Non-pigmented ciliary epithelial cell (primary cell): Measurements from ENCODE around the gene ARAF.
"Not testable (repeated sequence)": the region's sequence is repeated elsewhere in the genome, so short reads cannot be mapped to it uniquely, and the experiment has no call there.

Experiments
- DNase-seq: peaks from one replicate; pipeline ENCODE4 v3.0.0-alpha.2; 2010; ENCODE audit warnings: low read depth

Gene ARAF

DNA sequence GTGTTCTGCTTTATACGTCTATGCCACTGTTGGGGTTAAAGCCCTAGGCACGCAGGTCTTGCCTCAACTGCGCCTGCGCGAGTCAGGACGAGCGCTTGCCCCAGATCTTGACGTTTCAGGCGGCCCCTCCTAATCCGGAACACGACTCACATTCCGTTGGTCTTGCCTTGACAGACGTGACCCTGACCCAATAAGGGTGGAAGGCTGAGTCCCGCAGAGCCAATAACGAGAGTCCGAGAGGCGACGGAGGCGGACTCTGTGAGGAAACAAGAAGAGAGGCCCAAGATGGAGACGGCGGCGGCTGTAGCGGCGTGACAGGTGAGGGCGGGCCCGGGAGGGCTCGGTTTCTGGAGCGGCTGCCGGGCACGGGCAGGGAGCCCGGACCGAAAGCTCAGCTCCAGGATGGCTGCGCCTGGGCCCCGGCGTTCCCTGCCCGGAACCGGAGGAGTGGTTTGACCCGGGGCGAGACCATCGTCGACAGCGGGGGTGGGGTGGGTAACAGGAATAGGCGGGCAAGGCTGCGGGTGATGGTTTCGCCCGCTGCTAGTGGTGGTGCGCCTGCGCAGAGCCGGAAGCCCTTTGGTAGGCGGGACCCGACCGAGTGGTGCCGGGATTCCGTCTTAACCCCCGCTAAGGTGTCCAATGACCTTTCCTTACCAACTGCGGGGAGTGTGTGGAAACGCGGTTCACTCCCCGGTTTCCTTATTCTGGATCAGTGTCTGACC, at the start of gene ARAF:
TSS of gene ARAF (plus strand) at position 272 of the 725 bp plus-strand sequence. CDS start 1,763 bp downstream, outside the sequence.
- DNase-seq: peak; percentile 98

DNA sequence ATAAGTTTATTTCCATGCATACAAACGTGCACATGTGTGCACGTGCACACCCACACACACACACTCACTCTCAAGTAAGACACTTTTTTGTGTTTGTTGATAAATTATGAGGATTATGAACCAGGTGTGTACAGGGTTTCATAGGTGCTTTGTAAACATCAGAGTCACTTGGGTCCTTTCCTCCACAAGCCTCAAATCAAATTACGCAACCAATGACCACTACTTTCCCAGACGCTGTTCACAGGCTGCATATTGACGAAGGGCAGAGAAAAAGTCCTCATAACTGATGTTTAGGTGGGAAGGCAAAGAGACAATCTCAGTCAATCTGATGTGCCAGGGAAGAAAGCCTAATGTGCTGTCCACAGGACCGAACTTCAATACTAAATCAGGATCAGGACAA, 48.6 kb upstream of the ARAF start:
- DNase-seq: not testable (repeated sequence)

DNA sequence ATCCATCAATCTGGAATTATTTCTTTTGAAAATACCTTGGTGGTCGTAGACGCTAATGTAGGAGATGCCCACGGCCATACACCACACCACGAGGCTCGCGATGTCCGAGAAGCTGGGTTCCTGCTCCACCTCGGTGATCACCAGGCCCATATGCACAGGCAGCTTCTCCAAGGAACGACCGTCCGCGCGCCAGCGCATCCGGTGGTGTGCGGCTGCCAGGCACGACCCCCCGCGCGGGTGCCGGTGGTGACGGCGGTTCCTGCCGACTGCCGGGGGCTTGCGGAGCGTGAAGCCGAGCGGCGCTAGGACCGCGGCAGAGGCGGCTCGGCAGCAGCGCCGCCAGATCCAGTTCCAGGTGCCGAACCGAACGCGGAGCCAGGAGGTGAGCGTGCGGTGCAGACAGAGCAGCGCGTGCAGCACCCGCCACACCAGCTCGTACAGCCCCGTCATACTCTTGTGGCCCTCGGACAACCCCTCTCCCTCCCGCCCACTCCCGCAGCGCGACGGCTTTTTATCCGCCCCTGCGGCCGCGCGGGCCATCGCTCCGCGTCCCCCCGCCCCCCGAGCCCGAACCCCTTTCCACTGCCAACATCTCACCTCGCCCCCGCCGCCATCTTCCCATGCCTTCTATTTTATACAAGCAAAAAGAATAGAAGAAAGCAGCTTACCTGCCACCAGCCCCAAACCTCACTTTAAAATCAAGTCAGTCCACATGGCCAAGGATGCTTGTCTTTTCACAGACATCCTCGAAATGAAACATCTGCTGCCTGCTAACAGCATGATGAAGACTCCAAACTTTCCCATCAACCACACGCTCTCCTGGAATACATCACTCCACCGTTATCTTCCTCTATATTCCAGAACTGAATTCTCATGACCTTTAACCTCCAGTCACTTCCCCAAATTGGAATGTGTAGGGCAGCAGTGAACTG, 47.7 kb upstream of the ARAF start:
- DNase-seq: not testable (repeated sequence)

- DNase-seq: no peak
These were observed 46.3 kb upstream of the ARAF start for GRCh38 chrX:47514533-47515235.

DNA sequence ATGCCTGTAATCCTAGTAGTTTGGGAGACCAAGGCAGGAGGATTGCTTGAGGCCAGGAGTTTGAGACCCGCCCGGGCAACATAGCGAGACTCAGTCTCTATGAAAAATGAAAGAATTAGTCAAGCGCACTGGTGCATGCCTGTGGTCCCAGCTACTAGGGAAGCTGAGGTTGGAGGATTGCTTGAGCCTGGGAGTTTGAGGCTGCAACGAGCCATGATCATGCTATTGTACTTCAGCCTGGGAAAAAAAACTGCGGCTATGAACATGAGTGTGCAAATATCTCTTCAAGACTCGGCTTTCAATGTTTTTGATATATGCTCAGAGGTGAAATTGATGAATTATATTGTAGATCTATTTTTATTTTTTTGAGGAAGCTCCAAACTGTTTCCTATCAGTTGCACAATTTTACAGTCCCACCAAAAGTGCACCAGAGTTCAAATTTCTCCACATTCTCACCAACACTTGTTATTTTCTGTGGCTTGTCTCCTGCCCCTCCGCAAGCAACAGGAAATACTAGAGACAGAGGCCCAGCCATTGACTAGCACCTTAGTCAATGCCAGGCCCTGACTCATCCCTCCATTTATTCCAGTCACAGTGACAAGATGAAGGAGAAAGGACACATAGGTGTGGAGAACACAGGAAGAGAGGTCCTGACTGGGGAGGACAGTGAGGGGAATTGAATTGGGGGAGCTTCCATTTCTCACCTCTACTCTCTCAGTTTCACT, 44.9 kb upstream of the ARAF start:
- DNase-seq: no peak

DNA sequence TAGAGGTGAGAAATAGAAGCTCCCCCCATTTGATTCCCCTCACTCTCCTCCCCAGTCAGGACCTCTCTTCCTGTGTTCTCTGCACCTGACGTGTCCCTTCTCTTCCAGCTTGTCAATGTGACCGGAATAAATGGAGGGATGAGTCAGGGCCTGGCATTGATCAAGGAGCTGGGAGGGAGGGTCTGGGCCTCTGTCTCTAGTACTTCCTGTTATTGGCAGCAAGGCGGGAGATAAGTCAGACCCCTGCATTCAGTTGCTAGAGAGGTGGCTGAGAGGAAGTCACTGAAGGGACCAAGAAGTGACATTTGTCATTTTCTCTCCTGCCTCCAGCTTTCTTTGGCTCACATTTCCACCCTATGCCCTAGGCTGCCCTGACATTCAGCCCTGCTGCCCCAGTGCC, 42.9 kb upstream of the ARAF start:
- DNase-seq: no peak

GRCh38 chrX:47523297-47523696, 37.7 kb upstream of the ARAF start:
- DNase-seq: no peak

DNA sequence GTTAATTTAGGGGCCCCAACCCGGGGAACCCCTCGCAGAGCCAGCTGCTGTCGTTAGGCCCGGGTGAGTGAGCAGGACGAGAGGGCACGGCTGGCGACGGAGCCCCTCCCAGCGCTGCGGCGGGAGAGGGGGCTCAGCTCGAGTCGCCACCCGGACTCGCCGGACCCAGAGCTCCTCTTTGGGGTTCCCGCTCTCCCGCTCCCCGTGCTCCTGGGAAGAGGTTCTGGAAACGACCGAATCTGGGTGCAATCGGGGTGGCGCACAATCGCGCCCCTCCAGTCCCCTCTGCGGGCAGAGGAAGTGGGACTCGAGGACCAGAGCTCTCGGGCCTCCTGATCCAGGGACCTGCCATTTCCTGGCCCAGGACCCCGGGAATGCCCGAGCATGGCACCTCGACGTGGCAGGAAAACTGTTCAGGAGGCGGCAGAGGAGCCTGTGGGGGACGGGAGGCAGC, 37.3 kb upstream of the ARAF start:
- no peak for DNase-seq

- DNase-seq: no peak
These were observed 31.5 kb upstream of the ARAF start for GRCh38 chrX:47529548-47529947.

GRCh38 chrX:47530049-47530448, 31.0 kb upstream of the ARAF start:
- no peak for DNase-seq

DNA sequence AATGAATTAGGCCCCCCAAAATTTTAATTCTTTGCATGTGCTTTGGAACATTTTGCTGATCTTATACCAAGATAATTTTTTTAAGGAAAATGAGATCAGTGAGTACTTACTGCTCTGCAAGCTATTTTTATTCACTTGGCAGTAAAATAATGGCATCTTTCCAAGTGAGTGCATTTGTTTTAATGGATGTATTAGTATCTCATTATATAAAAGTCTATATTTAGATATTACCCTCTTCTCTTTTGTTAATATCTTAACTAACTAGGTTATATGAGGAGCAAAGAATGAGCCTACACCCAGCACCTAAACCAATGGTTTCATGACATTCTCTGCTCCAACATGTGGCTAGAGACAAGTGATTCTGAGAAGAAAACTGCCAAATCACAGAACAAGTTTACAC, 21.1 kb upstream of the ARAF start:
- DNase-seq: no peak

- DNase-seq: peak; percentile 81
These were observed 20.1 kb upstream of the ARAF start for GRCh38 chrX:47540754-47541538.

DNA sequence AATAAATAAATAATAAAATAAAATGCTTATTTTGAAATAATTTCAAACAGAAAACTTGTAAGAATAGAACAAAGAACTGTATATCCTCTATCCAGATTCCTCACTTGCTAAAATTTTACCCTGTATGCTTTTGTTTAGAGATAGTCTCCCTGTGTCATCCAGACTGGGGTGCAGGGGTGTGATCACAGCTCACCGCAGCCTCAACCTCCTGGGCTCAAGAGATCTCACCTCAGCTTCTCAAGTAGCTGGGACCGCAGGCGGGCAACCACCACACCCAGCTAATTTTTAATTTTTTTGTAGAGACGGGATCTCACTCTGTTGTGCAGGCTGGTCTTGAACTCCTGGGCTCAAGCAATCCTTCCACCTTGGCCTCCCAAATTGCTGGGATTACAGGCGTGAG, 17.5 kb upstream of the ARAF start:
- no peak for DNase-seq

DNA sequence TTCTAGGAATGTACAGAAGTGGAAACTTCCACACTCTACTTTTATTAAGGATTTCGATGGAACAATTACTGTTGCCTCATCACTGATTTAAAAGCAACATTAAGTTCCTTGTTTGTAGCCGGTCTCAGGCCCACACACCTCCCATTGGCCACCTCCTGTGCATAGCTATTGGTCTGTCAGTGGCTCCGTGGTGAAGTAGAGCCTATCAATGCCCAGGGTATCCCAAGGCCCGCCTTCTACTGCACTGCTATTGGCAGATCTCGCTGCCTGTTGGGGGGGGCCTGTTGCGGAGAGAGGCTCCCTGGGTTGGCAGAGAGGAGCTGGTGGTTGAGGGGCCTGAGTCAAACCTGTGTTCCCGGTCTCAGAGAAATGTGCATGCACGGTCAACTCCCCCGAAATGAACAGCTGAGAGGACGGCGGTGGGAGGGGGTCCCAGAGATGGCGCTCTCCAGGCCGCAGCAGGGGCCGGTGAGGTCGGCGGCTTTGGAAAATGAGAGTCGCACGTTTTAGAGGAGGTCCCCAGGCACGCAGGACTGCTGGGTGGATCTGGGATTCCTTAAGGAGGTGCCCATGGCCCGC, 4.9 kb upstream of the ARAF start:
- DNase-seq: no peak

DNA sequence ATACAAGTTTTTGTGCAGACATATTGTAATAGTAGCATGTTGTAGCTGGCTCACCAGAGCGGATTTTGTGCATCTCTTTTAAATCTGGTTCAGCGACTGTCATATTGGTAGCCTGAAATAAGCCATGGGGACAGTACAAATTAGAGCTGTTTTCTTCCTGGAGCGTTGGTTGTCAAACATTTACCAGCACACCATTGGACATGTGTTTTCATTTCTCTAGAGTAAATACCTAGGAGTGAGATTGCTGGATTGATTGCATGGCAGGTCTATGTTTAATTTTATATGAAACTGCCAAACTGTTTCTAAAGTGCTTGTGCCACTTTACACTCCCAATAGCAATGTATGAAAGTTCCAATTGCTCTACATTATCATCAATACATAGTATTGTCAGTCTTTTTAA, 2.6 kb upstream of the ARAF start:
- no peak for DNase-seq

- DNase-seq: no peak
These were observed 649 bp upstream of the ARAF start for GRCh38 chrX:47560179-47560933.

DNA sequence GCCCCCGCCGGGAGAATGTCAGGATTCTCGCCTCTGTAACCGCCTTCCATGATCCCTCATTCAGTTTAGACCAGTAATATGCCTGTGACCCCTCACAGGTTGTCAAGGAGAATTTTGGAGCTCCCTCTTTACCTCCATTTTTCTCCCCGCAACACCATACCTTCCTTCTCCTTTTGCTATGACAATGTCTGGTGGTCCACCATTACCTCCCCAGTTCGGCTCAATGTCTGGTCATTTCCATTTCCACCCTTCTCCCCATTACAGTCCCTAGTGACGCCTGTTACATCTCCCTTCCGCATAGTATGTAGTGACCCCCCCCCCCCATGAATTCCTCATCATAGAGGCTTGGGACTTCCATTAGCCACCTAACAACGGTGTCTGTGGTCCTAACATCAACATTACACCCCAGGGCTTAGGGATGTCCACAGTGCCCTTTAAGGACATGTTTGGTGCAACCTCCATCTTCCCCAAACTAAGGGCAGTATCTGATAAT, 700 bp downstream of the ARAF start:
- no peak for DNase-seq

- DNase-seq: no peak
These were observed 1.7 kb downstream of the ARAF start for GRCh38 chrX:47562615-47563243.

DNA sequence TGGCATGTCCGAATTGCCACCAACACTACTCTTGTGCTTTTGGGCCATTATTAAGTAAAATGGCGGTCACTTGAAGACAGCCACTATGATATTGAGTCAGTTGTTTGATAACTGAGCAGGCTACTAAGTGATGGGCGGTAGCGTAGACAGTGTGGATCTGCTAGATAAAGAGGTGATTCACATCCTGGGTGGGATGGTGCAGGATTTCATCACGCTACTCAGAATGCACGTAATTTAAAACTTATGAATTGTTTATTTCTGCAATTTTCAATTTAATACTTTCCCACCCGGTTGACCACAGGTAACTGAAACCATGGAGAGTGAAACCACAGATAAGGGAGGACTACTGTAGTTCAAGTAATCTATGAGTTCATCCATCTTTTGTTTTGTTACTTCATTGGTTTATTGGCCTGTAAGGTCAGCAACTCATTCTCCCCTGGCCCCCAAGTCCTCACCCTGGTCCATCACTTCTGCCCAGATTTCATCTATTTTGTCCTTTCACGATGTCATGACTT, 2.9 kb downstream of the ARAF start:
- DNase-seq: no peak
